ENCODE results near the gene GOLPH3.

- TF ChIP-seq, protein P1, sequence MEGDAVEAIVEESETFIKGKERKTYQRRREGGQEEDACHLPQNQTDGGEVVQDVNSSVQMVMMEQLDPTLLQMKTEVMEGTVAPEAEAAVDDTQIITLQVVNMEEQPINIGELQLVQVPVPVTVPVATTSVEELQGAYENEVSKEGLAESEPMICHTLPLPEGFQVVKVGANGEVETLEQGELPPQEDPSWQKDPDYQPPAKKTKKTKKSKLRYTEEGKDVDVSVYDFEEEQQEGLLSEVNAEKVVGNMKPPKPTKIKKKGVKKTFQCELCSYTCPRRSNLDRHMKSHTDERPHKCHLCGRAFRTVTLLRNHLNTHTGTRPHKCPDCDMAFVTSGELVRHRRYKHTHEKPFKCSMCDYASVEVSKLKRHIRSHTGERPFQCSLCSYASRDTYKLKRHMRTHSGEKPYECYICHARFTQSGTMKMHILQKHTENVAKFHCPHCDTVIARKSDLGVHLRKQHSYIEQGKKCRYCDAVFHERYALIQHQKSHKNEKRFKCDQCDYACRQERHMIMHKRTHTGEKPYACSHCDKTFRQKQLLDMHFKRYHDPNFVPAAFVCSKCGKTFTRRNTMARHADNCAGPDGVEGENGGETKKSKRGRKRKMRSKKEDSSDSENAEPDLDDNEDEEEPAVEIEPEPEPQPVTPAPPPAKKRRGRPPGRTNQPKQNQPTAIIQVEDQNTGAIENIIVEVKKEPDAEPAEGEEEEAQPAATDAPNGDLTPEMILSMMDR (conservative IDR thresholded peaks at IDR 0.05; ENCODE audit: low read depth in 2 of 2) = no peak
- TF ChIP-seq EZH2 (IDR thresholded peaks at IDR 0.05; ENCODE audit: low read depth, unreplicated experiment) = no peak
- no peak for TF ChIP-seq EZH2phosphoT487 (IDR thresholded peaks at IDR 0.05; ENCODE audit: unreplicated experiment)
- no peak for TF ChIP-seq STAT1 (IDR thresholded peaks at IDR 0.05; ENCODE audit: unreplicated experiment)
- no peak for TF ChIP-seq POLR2AphosphoS5 (IDR thresholded peaks at IDR 0.05; ENCODE audit: low read depth)
- no peak for TF ChIP-seq ETS1 (IDR thresholded peaks at IDR 0.05)
- TF ChIP-seq, protein P2, sequence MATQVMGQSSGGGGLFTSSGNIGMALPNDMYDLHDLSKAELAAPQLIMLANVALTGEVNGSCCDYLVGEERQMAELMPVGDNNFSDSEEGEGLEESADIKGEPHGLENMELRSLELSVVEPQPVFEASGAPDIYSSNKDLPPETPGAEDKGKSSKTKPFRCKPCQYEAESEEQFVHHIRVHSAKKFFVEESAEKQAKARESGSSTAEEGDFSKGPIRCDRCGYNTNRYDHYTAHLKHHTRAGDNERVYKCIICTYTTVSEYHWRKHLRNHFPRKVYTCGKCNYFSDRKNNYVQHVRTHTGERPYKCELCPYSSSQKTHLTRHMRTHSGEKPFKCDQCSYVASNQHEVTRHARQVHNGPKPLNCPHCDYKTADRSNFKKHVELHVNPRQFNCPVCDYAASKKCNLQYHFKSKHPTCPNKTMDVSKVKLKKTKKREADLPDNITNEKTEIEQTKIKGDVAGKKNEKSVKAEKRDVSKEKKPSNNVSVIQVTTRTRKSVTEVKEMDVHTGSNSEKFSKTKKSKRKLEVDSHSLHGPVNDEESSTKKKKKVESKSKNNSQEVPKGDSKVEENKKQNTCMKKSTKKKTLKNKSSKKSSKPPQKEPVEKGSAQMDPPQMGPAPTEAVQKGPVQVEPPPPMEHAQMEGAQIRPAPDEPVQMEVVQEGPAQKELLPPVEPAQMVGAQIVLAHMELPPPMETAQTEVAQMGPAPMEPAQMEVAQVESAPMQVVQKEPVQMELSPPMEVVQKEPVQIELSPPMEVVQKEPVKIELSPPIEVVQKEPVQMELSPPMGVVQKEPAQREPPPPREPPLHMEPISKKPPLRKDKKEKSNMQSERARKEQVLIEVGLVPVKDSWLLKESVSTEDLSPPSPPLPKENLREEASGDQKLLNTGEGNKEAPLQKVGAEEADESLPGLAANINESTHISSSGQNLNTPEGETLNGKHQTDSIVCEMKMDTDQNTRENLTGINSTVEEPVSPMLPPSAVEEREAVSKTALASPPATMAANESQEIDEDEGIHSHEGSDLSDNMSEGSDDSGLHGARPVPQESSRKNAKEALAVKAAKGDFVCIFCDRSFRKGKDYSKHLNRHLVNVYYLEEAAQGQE (IDR thresholded peaks at IDR 0.05; ENCODE audit: unreplicated experiment) = no peak
- no peak for TF ChIP-seq ZNF114 (CRISPR knock-in tag; IDR thresholded peaks at IDR 0.05)
- no peak for TF ChIP-seq CREB1 (CRISPR knock-in tag; IDR thresholded peaks at IDR 0.05; ENCODE audit: low read depth)
Measured at GRCh38 chr5:32100230-32100629, 73.9 kb downstream of the GOLPH3 start.

All from GM23338 (cell line).